ENCODE data around the gene MICAL3. TPM values are rescaled to one million over a fixed set of nuclear protein-coding genes. Genes with fewer than 3 reads are reported as not detected.

MICAL3 gene
- total RNA-seq, 1 experiment from 2014 or later: 47.1 TPM

DNA sequence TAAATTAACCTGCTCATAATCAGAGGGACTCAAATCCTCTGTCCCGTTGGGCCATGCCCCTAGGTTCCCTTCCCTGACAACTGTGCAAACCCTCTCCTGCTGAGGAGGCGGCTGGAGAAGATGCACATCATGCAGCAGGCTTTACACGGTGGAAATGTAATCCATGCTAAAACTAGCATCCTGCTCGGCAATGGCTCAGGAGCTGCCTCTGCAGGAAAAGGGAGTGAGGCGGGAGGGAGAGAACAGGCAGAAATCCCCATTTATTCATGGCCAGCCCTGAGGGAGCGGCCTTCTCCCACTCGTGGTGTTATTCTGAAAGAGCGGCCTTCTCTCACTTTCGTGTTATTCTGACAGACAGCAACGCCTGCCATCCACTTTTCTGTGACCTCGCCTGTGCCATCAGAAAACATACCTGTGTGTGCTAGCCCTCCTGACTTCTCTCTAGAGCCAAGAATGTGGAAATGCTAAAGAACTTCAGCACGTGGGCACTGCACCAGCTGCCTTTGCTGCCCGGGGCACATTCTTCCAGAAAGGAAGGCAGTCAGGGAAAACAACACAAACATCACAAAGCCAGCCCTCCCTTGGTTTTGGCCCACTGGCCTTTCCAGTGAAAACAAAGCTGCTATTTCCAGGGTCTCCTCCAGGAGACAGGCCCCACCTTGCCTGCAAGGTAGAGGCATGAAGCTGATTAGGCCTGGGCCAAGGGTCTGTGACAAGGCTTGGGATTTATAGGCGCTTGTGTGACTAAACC, 187.2 kb downstream of the MICAL3 start:
- H3K9me3 ChIP-seq (ENCODE audit: control insufficient read depth, insufficient read depth, low read depth, low read length): no peaks in the 10 kb centered on the region
- ChIA-PET CTCF (interaction anchor here (0.6 kb wide), 1 partner anchor 69 kb away, joined by 5 read pairs; no protein-coding TSS in a partner anchor), POLR2A (interaction anchor here (0.5 kb wide), 1 partner anchor 31 kb away, joined by 6 read pairs; no protein-coding TSS in a partner anchor)
- DNase-seq (ENCODE audit: low read depth, low spot score) (no peak), ATAC-seq (no peak)
- no peak overlapping the region for H3K27ac ChIP-seq (ENCODE audit: low read length)
- TF ChIP-seq TCF7L2 (IDR thresholded peaks at IDR 0.05; ENCODE audit: low read depth, low read length) (no peak), SIN3A (IDR thresholded peaks at IDR 0.05; ENCODE audit: borderline replicate concordance, insufficient read depth, low read depth, low read length) (no peak), POLR2AphosphoS5 (IDR thresholded peaks at IDR 0.05; ENCODE audit: low read depth, low read length) (no peak), REST (IDR thresholded peaks at IDR 0.05; ENCODE audit: insufficient read depth in 1 of 2, low read depth in 2 of 2, low read length in 1 of 2) (no peak)
- TF ChIP-seq, protein P1, sequence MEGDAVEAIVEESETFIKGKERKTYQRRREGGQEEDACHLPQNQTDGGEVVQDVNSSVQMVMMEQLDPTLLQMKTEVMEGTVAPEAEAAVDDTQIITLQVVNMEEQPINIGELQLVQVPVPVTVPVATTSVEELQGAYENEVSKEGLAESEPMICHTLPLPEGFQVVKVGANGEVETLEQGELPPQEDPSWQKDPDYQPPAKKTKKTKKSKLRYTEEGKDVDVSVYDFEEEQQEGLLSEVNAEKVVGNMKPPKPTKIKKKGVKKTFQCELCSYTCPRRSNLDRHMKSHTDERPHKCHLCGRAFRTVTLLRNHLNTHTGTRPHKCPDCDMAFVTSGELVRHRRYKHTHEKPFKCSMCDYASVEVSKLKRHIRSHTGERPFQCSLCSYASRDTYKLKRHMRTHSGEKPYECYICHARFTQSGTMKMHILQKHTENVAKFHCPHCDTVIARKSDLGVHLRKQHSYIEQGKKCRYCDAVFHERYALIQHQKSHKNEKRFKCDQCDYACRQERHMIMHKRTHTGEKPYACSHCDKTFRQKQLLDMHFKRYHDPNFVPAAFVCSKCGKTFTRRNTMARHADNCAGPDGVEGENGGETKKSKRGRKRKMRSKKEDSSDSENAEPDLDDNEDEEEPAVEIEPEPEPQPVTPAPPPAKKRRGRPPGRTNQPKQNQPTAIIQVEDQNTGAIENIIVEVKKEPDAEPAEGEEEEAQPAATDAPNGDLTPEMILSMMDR (IDR thresholded peaks at IDR 0.05): no peak
- no peaks in the 10 kb centered on the region for H3K4me1 ChIP-seq (ENCODE audit: control insufficient read depth, insufficient read depth, low read length)
- no peak overlapping the region for H3K4me3 ChIP-seq (ENCODE audit: low read depth in 2 of 2, low read length in 2 of 2)
- no peaks in the 10 kb centered on the region for H3K36me3 ChIP-seq (ENCODE audit: control insufficient read depth, insufficient read depth, low read length)
- no peaks in the 10 kb centered on the region for H3K27me3 ChIP-seq (ENCODE audit: control insufficient read depth, insufficient read depth, low read length)
- BruUV-seq (replicated peaks): no TSS peak
- intact Hi-C loops (cut with micrococcal nuclease; ENCODE audit: unreplicated experiment): loop anchor here (10.0 kb wide), 1 partner anchor 188 kb away; the partner anchor contains the start of gene MICAL3
- in situ Hi-C loops (cut with HindIII; ENCODE audit: low pct_unique_long_range_greater_than_20kb, low sequenced_read_pairs): no loop called here

DNA sequence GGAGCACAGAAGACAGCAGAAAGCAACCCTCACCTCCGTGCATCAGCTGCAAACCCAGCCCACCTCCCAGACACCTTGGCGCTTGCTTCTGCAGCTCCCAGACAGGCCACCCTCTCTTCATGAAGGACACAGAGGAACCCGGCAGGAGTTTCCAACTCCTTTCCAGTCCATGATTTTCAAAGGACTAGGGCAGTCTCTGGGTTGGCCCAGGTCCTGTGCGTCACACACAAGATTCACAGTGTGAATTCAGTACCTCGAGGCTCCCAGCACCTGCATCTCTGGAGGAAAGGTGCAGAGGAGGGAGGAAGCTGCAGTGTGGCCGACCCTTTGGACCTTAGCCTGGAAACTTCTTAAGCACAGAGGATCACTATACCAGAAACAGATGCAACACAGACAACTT, 189.1 kb downstream of the MICAL3 start:
- Histone ChIP-seq H3K27me3 (ENCODE audit: control insufficient read depth, insufficient read depth, low read length) (no peaks in the 10 kb centered on the region), H3K9me3 (ENCODE audit: control insufficient read depth, insufficient read depth, low read depth, low read length) (no peaks in the 10 kb centered on the region), H3K4me3 (ENCODE audit: low read depth in 2 of 2, low read length in 2 of 2) (no peak overlapping the region), H3K4me1 (ENCODE audit: control insufficient read depth, insufficient read depth, low read length) (no peaks in the 10 kb centered on the region), H3K27ac (ENCODE audit: low read length) (no peak overlapping the region), H3K36me3 (ENCODE audit: control insufficient read depth, insufficient read depth, low read length) (no peaks in the 10 kb centered on the region)
- intact Hi-C loops (cut with micrococcal nuclease; ENCODE audit: unreplicated experiment) (loop anchor here (10.0 kb wide), 1 partner anchor 190 kb away; the partner anchor contains the start of gene MICAL3), in situ Hi-C loops (cut with HindIII; ENCODE audit: low pct_unique_long_range_greater_than_20kb, low sequenced_read_pairs) (no loop called here)
- no TSS peak for BruUV-seq (replicated peaks)
- DNase-seq (ENCODE audit: low read depth, low spot score) (no peak), ATAC-seq (no peak)
- ChIA-PET POLR2A (no interaction called here), CTCF (no interaction called here)
- no peak for TF ChIP-seq SIN3A (IDR thresholded peaks at IDR 0.05; ENCODE audit: borderline replicate concordance, insufficient read depth, low read depth, low read length)
- TF ChIP-seq REST (IDR thresholded peaks at IDR 0.05; ENCODE audit: insufficient read depth in 1 of 2, low read depth in 2 of 2, low read length in 1 of 2): no peak
- TF ChIP-seq TCF7L2 (IDR thresholded peaks at IDR 0.05; ENCODE audit: low read depth, low read length): no peak
- no peak for TF ChIP-seq POLR2AphosphoS5 (IDR thresholded peaks at IDR 0.05; ENCODE audit: low read depth, low read length)
- TF ChIP-seq, protein P1 (IDR thresholded peaks at IDR 0.05): no peak

Measured in Panc1 (cell line).